HEK293 (cell line): ENCODE measurements around the gene MAST2.

Experiments
- CTCF ChIA-PET: fragments of 350-600 bp; formaldehyde crosslinking; extraction: SDS; loops from one replicate; lab custom pipeline; 2021; ENCODE audit warnings: antibody characterized with exemption; lab: Yijun Ruan, JAX
- POLR2A ChIA-PET: fragments of 300-600 bp; formaldehyde crosslinking; extraction: SDS; loops from one replicate; lab custom pipeline; 2020; ENCODE audit warnings: antibody characterized with exemption, inconsistent platforms; lab: Yijun Ruan, JAX
- H3K27ac ChIP-seq: fragments of 200-500 bp; sonication (Bioruptor generic); 2 replicates; pipeline ENCODE4 v1.5.1; 2014; ENCODE audit warnings: low read depth, low read length, control low read depth, inconsistent platforms; ENCODE audit errors: extremely low read depth
- H3K36me3 ChIP-seq, 2 experiments: fragments of 200-500 bp in 1 of 2; sonication (Bioruptor generic) in 1 of 2; 1 replicate in 1 of 2; 2 replicates in 1 of 2; pipeline ENCODE4 v1.5.1; 2014 to 2017; ENCODE audit warnings: inconsistent platforms in 2 of 2, low read length in 2 of 2; ENCODE audit not compliant: control insufficient read depth in 2 of 2, insufficient read depth in 1 of 2
- H3K4me1 ChIP-seq: fragments of 200-500 bp; sonication (Bioruptor generic); 2 replicates; pipeline ENCODE4 v1.5.1; 2014; ENCODE audit warnings: mild to moderate bottlenecking, low read length, inconsistent platforms; ENCODE audit not compliant: control insufficient read depth, insufficient read depth
- H3K4me3 ChIP-seq: 2 replicates; pipeline ENCODE4 v1.5.1; 2011; ENCODE audit warnings: low read depth, mild to moderate bottlenecking, control low read depth, low read length, moderate library complexity
- H3K9me3 ChIP-seq: fragments of 200-500 bp; sonication (Bioruptor generic); 2 replicates; pipeline ENCODE4 v1.5.1; 2014; ENCODE audit warnings: low read depth, low read length, inconsistent platforms; ENCODE audit not compliant: control insufficient read depth, insufficient read depth
- KLF7 ChIP-seq: fragments of 450-650 bp; formaldehyde crosslinking; IDR thresholded peaks from 2 replicates; pipeline ENCODE4 v1.5.1; 2016; ENCODE audit warnings: missing biosample characterization, missing genetic modification characterization, borderline replicate concordance
- KLF8 ChIP-seq: fragments of 450-650 bp; formaldehyde crosslinking; IDR thresholded peaks from 2 replicates; pipeline ENCODE4 v1.5.1; 2016; ENCODE audit warnings: missing biosample characterization, missing genetic modification characterization
- MYNN ChIP-seq: fragments of 450-650 bp; formaldehyde crosslinking; IDR thresholded peaks from 2 replicates; pipeline ENCODE4 v1.5.1; 2016; ENCODE audit warnings: missing biosample characterization, missing genetic modification characterization, borderline replicate concordance
- RBAK ChIP-seq: fragments of 450-650 bp; formaldehyde crosslinking; IDR thresholded peaks from 2 replicates; pipeline ENCODE4 v1.5.1; 2016; ENCODE audit warnings: missing biosample characterization, missing genetic modification characterization
- SP7 ChIP-seq: fragments of 450-650 bp; formaldehyde crosslinking; IDR thresholded peaks from 2 replicates; pipeline ENCODE4 v1.5.1; 2016; ENCODE audit warnings: missing biosample characterization, missing genetic modification characterization
- ZNF112 ChIP-seq: fragments of 450-650 bp; formaldehyde crosslinking; IDR thresholded peaks from 2 replicates; pipeline ENCODE4 v1.5.0; 2017; ENCODE audit warnings: missing biosample characterization, missing genetic modification characterization
- ZNF138 ChIP-seq: fragments of 450-650 bp; formaldehyde crosslinking; IDR thresholded peaks from 2 replicates; pipeline ENCODE4 v1.5.1; 2016; ENCODE audit warnings: missing biosample characterization, missing genetic modification characterization, borderline replicate concordance
- ZNF16 ChIP-seq: fragments of 450-650 bp; formaldehyde crosslinking; IDR thresholded peaks from 2 replicates; pipeline ENCODE4 v1.5.1; 2016; ENCODE audit warnings: low read depth, missing biosample characterization, missing genetic modification characterization
- ZNF221 ChIP-seq: fragments of 450-650 bp; formaldehyde crosslinking; IDR thresholded peaks from 2 replicates; pipeline ENCODE4 v1.5.1; 2017; ENCODE audit warnings: missing biosample characterization, missing genetic modification characterization, borderline replicate concordance
- ZNF223 ChIP-seq: fragments of 450-650 bp; formaldehyde crosslinking; IDR thresholded peaks from 2 replicates; pipeline ENCODE4 v1.5.1; 2016; ENCODE audit warnings: missing biosample characterization, missing genetic modification characterization
- ZNF239 ChIP-seq: fragments of 450-650 bp; formaldehyde crosslinking; IDR thresholded peaks from 2 replicates; pipeline ENCODE4 v1.5.1; 2016; ENCODE audit warnings: missing biosample characterization, missing genetic modification characterization
- ZNF354C ChIP-seq: fragments of 450-650 bp; formaldehyde crosslinking; IDR thresholded peaks from 2 replicates; pipeline ENCODE4 v1.5.1; 2016; ENCODE audit warnings: missing biosample characterization, missing genetic modification characterization, low read depth, borderline replicate concordance
- ZNF600 ChIP-seq: fragments of 450-650 bp; formaldehyde crosslinking; IDR thresholded peaks from 2 replicates; pipeline ENCODE4 v1.5.1; 2016; ENCODE audit warnings: missing biosample characterization, missing genetic modification characterization
- ZNF624 ChIP-seq: fragments of 450-650 bp; formaldehyde crosslinking; IDR thresholded peaks from 2 replicates; pipeline ENCODE4 v1.5.1; 2017; ENCODE audit warnings: missing biosample characterization, missing genetic modification characterization
- ZNF677 ChIP-seq: fragments of 450-650 bp; IDR thresholded peaks from 2 replicates; pipeline ENCODE4 v1.5.0; 2018; ENCODE audit warnings: missing biosample characterization, mild to moderate bottlenecking, missing genetic modification characterization, moderate library complexity
- ZNF768 ChIP-seq: fragments of 450-650 bp; formaldehyde crosslinking; IDR thresholded peaks from 2 replicates; pipeline ENCODE4 v1.5.1; 2018; ENCODE audit warnings: missing biosample characterization, mild to moderate bottlenecking, missing genetic modification characterization
- ZNF776 ChIP-seq: fragments of 450-650 bp; formaldehyde crosslinking; IDR thresholded peaks from 2 replicates; pipeline ENCODE4 v1.5.0; 2017; ENCODE audit warnings: missing biosample characterization, missing genetic modification characterization, borderline replicate concordance
- ZNF785 ChIP-seq: fragments of 450-650 bp; formaldehyde crosslinking; IDR thresholded peaks from 2 replicates; pipeline ENCODE4 v1.5.1; 2016; ENCODE audit warnings: missing biosample characterization, missing genetic modification characterization
- TF ChIP-seq, protein P1 (sequence below): fragments of 450-650 bp; formaldehyde crosslinking; IDR thresholded peaks from 2 replicates; pipeline ENCODE4 v1.5.1; 2016; ENCODE audit warnings: missing biosample characterization, missing genetic modification characterization
- TF ChIP-seq, protein P2 (sequence below): fragments of 450-650 bp; formaldehyde crosslinking; IDR thresholded peaks from 2 replicates; pipeline ENCODE4 v1.5.1; 2016; ENCODE audit warnings: missing biosample characterization, missing genetic modification characterization
- TF ChIP-seq, protein P3 (sequence below): fragments of 450-650 bp; formaldehyde crosslinking; IDR thresholded peaks from 2 replicates; pipeline ENCODE4 v1.5.1; 2017; ENCODE audit warnings: missing biosample characterization, missing genetic modification characterization

The MAST2 gene

DNA sequence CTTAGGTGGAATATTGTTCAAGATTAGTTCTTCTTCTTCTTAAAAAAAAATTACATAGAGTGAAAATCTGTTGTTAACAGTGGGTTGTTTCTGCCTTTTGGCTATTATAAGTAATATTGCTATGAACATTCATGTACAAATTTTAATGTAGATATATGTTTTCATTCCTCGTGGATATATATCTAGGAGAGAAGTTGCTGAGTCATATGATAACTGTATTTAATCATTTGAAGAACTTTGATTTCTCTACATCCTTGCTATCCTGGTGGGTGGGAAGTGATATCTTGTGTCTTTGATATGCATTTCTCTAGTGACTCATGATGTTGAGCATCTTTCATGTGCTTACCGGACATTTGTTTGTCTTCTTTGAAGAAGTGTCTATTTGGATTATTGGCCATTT is 29.9 kb downstream of the MAST2 start:
- H3K4me1 ChIP-seq, result no peaks in the 10 kb centered on the region
- CTCF ChIA-PET, result no interaction called here
- TF ChIP-seq, protein P1, sequence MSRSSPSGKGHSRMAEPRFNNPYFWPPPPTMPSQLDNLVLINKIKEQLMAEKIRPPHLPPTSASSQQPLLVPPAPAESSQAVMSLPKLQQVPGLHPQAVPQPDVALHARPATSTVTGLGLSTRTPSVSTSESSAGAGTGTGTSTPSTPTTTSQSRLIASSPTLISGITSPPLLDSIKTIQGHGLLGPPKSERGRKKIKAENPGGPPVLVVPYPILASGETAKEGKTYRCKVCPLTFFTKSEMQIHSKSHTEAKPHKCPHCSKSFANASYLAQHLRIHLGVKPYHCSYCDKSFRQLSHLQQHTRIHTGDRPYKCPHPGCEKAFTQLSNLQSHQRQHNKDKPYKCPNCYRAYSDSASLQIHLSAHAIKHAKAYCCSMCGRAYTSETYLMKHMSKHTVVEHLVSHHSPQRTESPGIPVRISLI, result no peak
- TF ChIP-seq ZNF16 (tag by site-specific recombination), result no peak
- TF ChIP-seq, protein P2, sequence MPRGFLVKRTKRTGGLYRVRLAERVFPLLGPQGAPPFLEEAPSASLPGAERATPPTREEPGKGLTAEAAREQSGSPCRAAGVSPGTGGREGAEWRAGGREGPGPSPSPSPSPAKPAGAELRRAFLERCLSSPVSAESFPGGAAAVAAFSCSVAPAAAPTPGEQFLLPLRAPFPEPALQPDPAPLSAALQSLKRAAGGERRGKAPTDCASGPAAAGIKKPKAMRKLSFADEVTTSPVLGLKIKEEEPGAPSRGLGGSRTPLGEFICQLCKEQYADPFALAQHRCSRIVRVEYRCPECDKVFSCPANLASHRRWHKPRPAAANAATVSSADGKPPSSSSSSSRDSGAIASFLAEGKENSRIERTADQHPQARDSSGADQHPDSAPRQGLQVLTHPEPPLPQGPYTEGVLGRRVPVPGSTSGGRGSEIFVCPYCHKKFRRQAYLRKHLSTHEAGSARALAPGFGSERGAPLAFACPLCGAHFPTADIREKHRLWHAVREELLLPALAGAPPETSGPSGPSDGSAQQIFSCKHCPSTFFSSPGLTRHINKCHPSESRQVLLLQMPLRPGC (tag by site-specific recombination), result no peak
- no peak for TF ChIP-seq SP7 (tag by site-specific recombination)
- TF ChIP-seq, protein P3, sequence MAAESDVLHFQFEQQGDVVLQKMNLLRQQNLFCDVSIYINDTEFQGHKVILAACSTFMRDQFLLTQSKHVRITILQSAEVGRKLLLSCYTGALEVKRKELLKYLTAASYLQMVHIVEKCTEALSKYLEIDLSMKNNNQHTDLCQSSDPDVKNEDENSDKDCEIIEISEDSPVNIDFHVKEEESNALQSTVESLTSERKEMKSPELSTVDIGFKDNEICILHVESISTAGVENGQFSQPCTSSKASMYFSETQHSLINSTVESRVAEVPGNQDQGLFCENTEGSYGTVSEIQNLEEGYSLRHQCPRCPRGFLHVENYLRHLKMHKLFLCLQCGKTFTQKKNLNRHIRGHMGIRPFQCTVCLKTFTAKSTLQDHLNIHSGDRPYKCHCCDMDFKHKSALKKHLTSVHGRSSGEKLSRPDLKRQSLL (tag by site-specific recombination), result no peak
- TF ChIP-seq ZNF600 (tag by site-specific recombination), result no peak
- TF ChIP-seq RBAK (tag by site-specific recombination), result no peak
- no peak for TF ChIP-seq ZNF677
- no peak for TF ChIP-seq ZNF624 (tag by site-specific recombination)
- no peak for TF ChIP-seq ZNF221 (tag by site-specific recombination)
- TF ChIP-seq ZNF239 (tag by site-specific recombination), result no peak
- TF ChIP-seq ZNF354C (tag by site-specific recombination), result no peak
- no peak for TF ChIP-seq KLF8 (tag by site-specific recombination)

DNA sequence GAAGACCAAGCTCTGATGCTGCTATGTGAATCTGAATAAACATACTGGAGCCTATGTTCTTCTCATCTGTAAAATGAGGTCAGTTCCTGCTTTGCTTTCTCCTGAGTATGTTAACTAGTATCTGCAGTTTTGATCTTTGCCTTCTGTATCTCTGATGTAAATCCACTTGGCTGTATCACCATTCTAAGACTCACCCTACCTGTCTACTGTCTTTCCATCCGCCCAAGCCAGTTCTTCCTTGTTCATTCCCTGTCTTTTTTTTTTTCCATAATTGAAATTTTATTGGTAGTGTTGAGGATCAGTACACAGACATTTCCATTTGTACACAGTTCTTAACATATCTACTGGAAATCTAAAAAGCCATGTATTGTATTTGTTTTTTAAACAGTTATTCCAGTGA is 31.3 kb downstream of the MAST2 start:
- Histone ChIP-seq H3K9me3 (no peaks in the 10 kb centered on the region), H3K4me3 (no peak overlapping the region)
- TF ChIP-seq ZNF785 (tag by site-specific recombination) (no peak), ZNF138 (tag by site-specific recombination) (no peak)
- TF ChIP-seq, all 188 proteins: peak for 0
- H3K36me3 ChIP-seq, result peaks cover 9 to 25% of the 10 kb centered on the region in 2 experiments; a peak in 2 of 3 replicates
- CTCF ChIA-PET, result interaction anchor here (0.6 kb wide), 1 partner anchor 9 kb away, joined by 3 read pairs; no protein-coding TSS in a partner anchor
- POLR2A ChIA-PET, result no interaction called here
- H3K4me1 ChIP-seq, result no peaks in the 10 kb centered on the region
- no peak overlapping the region for H3K27ac ChIP-seq

More for the DNA sequence above, 29.9 kb downstream of the MAST2 start:
- H3K4me3 ChIP-seq, result no peak overlapping the region
- H3K36me3 ChIP-seq, result peaks cover 9 to 37% of the 10 kb centered on the region in 2 experiments; a peak in 2 of 3 replicates
- POLR2A ChIA-PET, result no interaction called here
- no peaks in the 10 kb centered on the region for H3K9me3 ChIP-seq
- no peak overlapping the region for H3K27ac ChIP-seq

DNA sequence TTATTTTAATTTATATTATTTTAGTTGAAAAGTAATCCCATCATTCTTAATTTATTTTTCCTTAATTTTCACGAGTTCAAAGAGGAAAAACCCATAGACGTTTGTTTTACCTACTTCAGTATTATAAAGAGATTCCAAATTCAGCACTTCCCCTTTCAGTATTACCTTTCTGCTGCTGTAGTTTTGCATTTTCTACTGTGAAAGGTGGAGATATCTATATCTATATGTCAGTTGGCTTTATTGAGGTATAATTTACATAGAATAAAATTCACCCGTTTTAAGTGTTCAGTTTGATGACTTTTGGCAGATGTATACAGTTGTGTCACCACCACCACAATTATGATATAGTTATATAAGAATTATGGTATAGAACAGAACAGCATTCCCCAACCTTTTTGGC is 33.0 kb downstream of the MAST2 start:
- no peaks in the 10 kb centered on the region for H3K9me3 ChIP-seq
- no peak overlapping the region for H3K4me3 ChIP-seq
- H3K36me3 ChIP-seq, result peaks cover 9 to 11% of the 10 kb centered on the region in 2 experiments; a peak in 2 of 3 replicates
- ChIA-PET CTCF (interaction anchor here (0.6 kb wide), 1 partner anchor 10 kb away, joined by 8 read pairs; no protein-coding TSS in a partner anchor), POLR2A (no interaction called here)
- TF ChIP-seq ZNF776 (tag by site-specific recombination), result no peak
- no peak for TF ChIP-seq ZNF768 (tag by site-specific recombination)
- TF ChIP-seq KLF7 (tag by site-specific recombination), result no peak
- TF ChIP-seq ZNF223, result no peak
- no peak for TF ChIP-seq ZNF112 (tag by site-specific recombination)
- no peak for TF ChIP-seq MYNN (tag by site-specific recombination)
- TF ChIP-seq, protein P2 (tag by site-specific recombination), result no peak
- H3K27ac ChIP-seq, result no peak overlapping the region
- no peaks in the 10 kb centered on the region for H3K4me1 ChIP-seq
